VCaP (cell line): ENCODE data around the gene SPATA18.
A peak's percentile ranks its signal among the peaks of the same experiment; 100 is the strongest.

Experiments used
- H3K27ac ChIP-seq: fragments of 450-650 bp; 2 replicates; pipeline ENCODE4 v1.5.1; 2017
- CTCF ChIP-seq: fragments of 450-650 bp; conservative IDR thresholded peaks from 2 replicates; pipeline ENCODE4 v1.5.1; 2017; ENCODE audit warnings: mild to moderate bottlenecking, moderate library complexity

SPATA18 gene

GRCh38 chr4:52051213-52051614, at the start of gene SPATA18:
Gene SPATA18, plus strand, starts transcription at chr4:52051304. Its CDS starts 401 bp downstream, at chr4:52051705.
- no peak for TF ChIP-seq CTCF
- H3K27ac ChIP-seq: no peak within 1 kb of the TSS

- TF ChIP-seq CTCF: no peak
- no peak overlapping the region for H3K27ac ChIP-seq
Observed at GRCh38 chr4:52001616-52002015, 49.5 kb upstream of the SPATA18 start.

GRCh38 chr4:52004414-52004813, 46.7 kb upstream of the SPATA18 start:
- TF ChIP-seq CTCF: no peak
- peak overlapping the region; percentile 49 for H3K27ac ChIP-seq

GRCh38 chr4:52005604-52006273, 45.4 kb upstream of the SPATA18 start:
- peak overlapping the region; percentile 49 for H3K27ac ChIP-seq
- TF ChIP-seq CTCF: no peak

GRCh38 chr4:52006887-52007286, 44.2 kb upstream of the SPATA18 start:
- no peak overlapping the region for H3K27ac ChIP-seq
- TF ChIP-seq CTCF: no peak

GRCh38 chr4:52010986-52011385, 40.1 kb upstream of the SPATA18 start:
- no peak for TF ChIP-seq CTCF
- H3K27ac ChIP-seq: no peak overlapping the region

- no peak overlapping the region for H3K27ac ChIP-seq
- no peak for TF ChIP-seq CTCF
Observed at GRCh38 chr4:52012651-52013050, 38.5 kb upstream of the SPATA18 start.
